ENCODE measurements around the gene ERICH6.

Gene ERICH6

DNA sequence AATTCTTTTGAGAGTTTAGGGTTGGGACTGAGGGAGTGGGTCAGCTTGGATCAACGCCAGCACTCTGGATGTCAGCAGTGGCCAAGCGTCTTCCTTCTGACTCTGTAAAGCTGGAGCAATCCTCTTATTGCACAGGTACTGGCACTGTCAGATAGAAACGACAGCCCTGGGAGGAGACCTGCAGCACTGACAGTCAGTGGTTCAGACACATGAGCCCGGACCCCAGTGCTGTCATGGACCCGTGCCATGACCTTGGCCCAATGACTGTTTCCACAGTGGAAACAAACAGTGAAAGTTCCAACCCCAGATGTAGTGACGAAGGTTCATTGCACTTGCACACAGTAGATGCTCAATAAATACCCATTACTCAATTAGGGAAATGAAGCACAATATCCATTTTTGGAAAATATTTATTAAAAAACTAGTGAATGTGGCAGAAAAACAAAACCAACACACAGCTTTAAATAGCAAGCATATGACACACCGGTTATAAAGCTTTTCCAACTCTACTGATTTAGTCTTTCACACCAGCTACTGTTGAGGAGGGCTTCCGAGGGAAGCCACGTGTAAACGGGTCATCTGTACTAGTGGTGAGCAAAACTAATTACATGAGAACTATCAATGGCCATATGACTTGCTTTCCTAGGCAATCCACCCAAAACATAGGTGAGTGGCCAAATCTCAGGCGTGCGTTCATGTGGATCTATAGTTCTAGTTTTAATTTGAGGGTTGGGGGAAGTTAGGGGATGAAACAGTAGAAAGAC, 37.2 kb upstream of the ERICH6 start:
- no peaks in the 10 kb centered on the region for H3K9me3 Mint-ChIP-seq
- peaks cover 81% of the 10 kb centered on the region for H3K36me3 Mint-ChIP-seq (ENCODE audit: low read depth)
- H3K4me1 Mint-ChIP-seq (ENCODE audit: low read depth), result peaks cover 99% of the 10 kb centered on the region
- peak; percentile 51 for DNase-seq
- H3K27ac Mint-ChIP-seq, result peak overlapping the region; percentile 99
- H3K4me3 Mint-ChIP-seq, result peak overlapping the region; percentile 67
- H3K27me3 Mint-ChIP-seq, result no peaks in the 10 kb centered on the region

DNA sequence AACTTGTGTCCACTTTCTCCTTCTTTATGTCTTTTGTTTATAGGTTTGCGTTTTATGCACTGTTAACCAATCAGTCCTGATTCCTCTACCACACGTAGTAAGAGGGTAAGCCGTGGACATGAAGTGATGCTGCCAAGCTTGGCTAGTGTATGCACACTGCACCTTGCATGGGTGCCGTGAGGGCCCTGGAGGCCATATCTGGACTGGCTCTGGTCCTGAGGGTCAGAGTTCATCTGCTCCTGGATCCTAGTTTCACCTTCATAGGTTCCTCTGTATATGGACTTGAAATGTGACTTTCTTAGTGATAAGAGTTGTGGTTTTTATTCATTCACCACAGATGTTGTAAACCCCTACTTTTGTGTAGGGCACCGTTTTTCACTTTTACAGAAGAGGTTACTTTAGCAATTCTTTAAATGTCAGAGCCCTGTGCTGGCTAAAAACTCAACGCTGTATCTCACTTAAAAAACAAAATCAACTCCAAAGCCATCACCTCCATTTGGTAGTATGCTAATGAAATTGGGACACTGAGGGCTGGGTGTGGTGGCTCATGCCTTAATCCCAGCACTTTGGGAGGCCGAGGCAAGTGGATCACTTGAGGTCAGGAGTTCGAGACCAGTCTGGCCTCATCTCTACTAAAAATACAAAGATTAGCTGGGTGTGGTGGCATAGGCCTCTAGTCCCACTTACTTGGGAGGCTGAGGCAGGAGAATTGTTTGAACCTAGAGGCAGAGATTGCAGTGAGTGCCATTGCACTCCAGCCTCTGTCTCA, 36.3 kb upstream of the ERICH6 start:
- Mint-ChIP-seq H3K27me3 (no peaks in the 10 kb centered on the region), H3K9me3 (no peaks in the 10 kb centered on the region), H3K4me1 (ENCODE audit: low read depth) (peaks cover 94% of the 10 kb centered on the region), H3K4me3 (peak overlapping the region; percentile 67), H3K36me3 (ENCODE audit: low read depth) (peaks cover 79% of the 10 kb centered on the region), H3K27ac (peak overlapping the region; percentile 99)
- DNase-seq, result peak; percentile 62

DNA sequence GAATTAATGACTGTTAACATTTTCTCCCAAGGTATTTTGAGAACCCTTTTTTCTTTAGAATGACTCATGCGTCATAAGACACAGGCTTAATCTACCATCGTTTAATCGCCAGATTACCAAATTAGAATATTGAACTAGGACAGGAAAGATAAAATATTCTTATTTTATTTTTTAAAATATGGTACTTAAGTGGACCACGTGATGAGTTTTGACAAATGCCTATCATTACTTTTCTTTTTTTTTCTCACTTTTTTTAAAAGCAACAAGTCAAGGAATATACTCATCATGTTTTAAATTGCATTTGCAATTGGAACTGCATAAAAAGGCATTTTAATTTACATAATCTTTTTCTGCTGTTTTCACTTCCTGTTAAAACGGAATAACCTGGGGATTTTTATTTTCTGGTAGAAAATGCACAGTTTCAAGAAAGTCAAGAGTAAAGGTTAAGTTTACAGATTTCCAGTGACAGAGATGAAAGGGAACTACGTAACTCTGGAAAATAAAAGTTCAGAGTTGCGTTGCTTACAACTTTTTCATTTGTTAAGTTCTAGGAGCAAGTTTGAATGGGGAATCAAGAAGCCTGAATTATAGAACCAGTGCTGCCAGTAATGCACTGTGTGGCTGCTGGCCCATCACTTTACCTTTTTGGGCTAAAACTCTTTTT, 35.6 kb upstream of the ERICH6 start:
- H3K36me3 Mint-ChIP-seq (ENCODE audit: low read depth), result peaks cover 76% of the 10 kb centered on the region
- peaks cover 87% of the 10 kb centered on the region for H3K4me1 Mint-ChIP-seq (ENCODE audit: low read depth)
- H3K27ac Mint-ChIP-seq, result peak overlapping the region; percentile 99
- DNase-seq, result no peak
- peak overlapping the region; percentile 67 for H3K4me3 Mint-ChIP-seq
- no peaks in the 10 kb centered on the region for H3K27me3 Mint-ChIP-seq
- H3K9me3 Mint-ChIP-seq, result no peaks in the 10 kb centered on the region

DNA sequence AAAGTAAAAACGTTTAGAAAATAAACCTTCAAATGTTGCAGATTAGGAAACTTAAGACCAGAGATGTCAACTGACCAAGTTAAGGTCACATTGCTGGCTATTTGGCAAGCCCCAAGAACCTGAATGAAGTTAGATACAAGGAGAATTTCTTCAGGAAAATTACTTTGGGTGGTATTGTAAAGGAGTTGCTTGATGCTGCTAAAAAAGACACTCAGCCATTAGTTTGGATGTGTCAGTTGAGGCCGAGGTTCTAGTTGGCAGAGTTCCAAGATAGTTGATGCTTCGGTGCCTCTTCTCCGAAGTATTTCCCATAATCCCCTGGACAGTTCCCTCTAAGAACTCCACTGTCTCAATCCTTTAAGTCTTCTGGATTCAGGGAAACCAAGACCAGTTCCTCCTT, 35.0 kb upstream of the ERICH6 start:
- H3K4me3 Mint-ChIP-seq, result peak overlapping the region; percentile 57
- DNase-seq, result no peak
- peaks cover 83% of the 10 kb centered on the region for H3K4me1 Mint-ChIP-seq (ENCODE audit: low read depth)
- peaks cover 76% of the 10 kb centered on the region for H3K36me3 Mint-ChIP-seq (ENCODE audit: low read depth)
- H3K9me3 Mint-ChIP-seq, result no peaks in the 10 kb centered on the region
- no peaks in the 10 kb centered on the region for H3K27me3 Mint-ChIP-seq
- peak overlapping the region; percentile 99 for H3K27ac Mint-ChIP-seq

DNA sequence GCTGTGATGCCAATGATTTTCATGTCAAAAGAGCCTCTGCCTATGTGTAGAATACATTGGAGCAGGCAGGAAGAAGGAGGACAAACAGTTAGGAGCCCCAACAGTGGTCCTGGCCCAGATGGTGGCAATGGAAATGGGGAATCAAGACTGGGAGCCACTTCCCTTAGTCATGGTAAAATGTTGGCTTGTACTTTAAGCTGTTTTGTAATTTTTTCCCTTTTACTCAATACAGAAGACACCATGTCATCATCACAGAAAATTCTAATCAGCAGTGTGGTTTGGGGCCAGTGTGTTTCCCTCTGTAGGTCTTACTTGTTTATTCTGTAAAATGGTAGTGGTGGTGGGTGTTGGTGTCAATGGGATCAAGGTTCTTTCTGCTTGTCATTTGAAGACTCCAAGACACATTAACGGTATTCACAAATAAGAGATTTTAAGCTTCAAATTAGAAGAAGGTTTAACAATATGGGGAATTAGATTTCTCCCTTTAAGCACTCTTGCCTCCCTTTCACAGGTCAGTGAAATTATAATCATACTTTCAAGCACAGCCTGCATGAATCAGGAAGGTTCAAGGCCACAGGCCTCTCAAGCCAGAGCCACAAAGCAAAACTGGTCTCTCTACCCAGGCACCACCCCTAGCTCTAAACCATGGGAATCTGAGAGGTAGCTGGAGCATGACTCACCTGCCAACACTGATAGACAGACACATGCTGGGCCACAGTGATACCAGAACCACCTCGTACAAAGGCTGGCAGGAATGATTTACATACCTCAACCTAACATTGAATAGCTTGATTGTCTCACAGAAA, 34.4 kb upstream of the ERICH6 start:
- peak; percentile 60 for DNase-seq
- Mint-ChIP-seq H3K36me3 (ENCODE audit: low read depth) (peaks cover 74% of the 10 kb centered on the region), H3K4me1 (ENCODE audit: low read depth) (peaks cover 81% of the 10 kb centered on the region), H3K27me3 (no peaks in the 10 kb centered on the region), H3K4me3 (peak overlapping the region; percentile 57), H3K9me3 (no peaks in the 10 kb centered on the region), H3K27ac (peak overlapping the region; percentile 99)

DNA sequence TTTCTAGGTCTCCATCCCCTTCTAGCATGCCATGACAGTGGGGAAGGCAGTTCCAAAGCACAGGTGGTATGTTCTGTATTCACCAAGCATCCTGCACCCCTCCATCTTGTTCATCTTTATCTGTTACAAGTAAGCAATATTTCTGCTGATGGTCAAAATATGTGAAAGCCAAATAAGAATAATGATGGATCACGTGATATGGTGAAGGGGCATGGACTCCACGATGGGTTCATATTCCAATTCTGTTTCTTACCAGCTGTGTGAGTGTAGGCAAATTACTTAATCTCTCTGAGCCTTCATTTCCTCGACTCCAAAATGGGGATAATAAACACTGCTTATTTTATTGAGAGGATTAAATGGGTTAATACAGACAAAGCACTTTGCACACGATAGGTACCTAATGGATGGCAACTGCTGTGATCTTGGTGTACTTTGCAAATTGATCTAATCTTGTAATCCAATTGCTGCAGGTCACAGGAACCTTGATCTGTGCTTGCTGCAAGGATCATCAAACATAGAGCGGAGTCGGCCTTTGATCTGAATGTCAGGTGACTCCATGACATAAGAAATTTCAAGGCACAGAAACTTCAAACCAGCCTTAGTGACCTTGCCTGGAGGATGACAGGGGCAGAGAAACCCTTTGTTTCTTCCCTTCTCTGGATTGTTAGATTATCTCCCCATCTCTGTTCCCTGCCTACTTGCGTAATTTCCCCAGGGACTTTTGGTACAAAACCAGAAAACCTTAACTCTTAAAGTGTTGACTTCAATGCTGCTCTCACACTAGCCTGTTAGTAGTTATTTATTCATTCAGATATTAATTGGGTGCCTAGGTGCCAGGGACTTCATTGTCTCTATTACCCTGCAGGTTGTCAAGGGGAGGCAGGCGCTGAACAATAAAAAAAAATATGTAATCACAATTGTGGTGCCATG, 33.4 kb upstream of the ERICH6 start:
- peaks cover 72% of the 10 kb centered on the region for H3K4me1 Mint-ChIP-seq (ENCODE audit: low read depth)
- H3K4me3 Mint-ChIP-seq, result peak overlapping the region; percentile 57
- peak overlapping the region; percentile 99 for H3K27ac Mint-ChIP-seq
- H3K27me3 Mint-ChIP-seq, result no peaks in the 10 kb centered on the region
- DNase-seq, result no peak
- no peaks in the 10 kb centered on the region for H3K9me3 Mint-ChIP-seq
- peaks cover 65% of the 10 kb centered on the region for H3K36me3 Mint-ChIP-seq (ENCODE audit: low read depth)

DNA sequence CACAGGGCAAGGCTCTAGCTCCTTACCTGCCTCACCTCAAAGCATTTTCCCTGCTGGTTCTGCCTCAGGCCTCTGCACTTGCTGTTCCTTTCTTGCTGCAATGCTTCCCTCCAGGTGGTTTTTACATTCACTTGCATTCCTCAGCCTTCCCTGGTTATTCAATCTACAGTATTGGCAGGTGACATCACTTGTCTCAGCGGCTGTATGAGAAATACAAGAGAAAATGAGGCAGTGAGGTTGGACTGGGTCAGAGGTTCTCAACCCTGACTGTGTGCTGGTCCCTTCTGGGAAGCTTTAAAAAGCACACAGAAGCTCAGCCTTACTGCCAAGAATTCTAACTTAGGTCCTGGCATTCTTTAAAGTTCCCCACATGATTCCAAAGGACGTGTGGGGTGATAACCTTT, 32.6 kb upstream of the ERICH6 start:
- Mint-ChIP-seq H3K27ac (no peak overlapping the region), H3K4me1 (ENCODE audit: low read depth) (peaks cover 63% of the 10 kb centered on the region), H3K36me3 (ENCODE audit: low read depth) (peaks cover 57% of the 10 kb centered on the region), H3K27me3 (no peaks in the 10 kb centered on the region), H3K4me3 (no peak overlapping the region), H3K9me3 (no peaks in the 10 kb centered on the region)
- DNase-seq, result no peak

DNA sequence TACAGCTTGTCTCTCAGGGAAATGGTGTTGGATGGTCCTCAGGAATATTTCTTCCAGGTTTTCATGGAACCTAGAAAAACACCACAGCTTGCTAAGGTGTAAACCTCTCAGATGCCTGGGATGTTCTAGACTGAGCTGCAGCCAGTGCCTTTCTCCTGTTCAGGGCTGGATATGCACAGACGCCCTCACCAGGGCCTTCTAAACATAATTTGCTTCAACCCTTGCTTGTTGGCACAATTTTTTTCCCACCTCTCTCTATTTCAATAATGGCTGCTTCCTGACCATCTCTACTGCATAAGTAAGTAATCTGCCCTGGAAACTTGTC, 31.0 kb upstream of the ERICH6 start:
- no peak for DNase-seq
- no peak overlapping the region for H3K27ac Mint-ChIP-seq
- H3K4me1 Mint-ChIP-seq (ENCODE audit: low read depth), result peaks cover 47% of the 10 kb centered on the region
- H3K36me3 Mint-ChIP-seq (ENCODE audit: low read depth), result peaks cover 41% of the 10 kb centered on the region
- no peaks in the 10 kb centered on the region for H3K9me3 Mint-ChIP-seq
- H3K4me3 Mint-ChIP-seq, result no peak overlapping the region
- no peaks in the 10 kb centered on the region for H3K27me3 Mint-ChIP-seq

DNA sequence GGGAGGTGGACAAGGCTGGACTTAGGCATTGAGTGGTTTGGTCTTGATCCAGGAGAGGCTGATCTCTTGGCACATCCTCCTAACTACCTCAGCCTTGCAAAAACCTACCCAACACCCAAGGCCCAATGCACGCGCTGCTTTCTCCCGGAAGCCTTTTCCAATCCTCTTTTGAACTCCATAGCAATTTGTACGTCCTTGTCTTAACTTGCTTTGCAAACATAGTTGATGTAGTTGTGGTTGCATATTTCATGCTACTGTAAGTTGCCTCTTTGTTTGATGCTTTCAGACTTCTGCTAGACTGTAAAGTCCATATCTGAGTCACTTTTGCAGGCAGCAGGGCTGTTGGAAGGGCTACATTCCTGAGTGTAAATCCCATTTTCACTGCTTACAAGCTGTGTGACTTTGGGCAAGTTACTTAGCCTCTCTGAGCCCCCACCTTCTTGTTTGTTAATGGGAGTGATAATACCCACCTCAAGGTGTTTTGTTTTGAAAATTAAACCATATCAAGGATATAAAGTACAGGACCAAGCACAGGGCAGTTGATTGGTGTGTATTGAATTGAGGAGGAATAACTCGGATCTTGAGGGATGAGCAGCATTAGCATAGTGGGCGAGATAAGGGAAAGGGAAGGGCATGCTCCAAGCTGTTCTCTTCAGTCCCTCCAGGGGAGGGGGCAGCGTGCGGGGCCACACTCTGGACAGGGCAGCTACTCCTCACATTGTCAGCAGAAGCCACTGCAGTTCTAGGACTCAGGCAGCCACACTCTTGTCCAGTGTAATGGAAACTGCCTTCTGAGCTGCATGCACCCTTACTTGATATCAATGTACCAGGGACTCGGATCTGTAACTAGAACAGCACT, 30.4 kb upstream of the ERICH6 start:
- no peak for DNase-seq

DNA sequence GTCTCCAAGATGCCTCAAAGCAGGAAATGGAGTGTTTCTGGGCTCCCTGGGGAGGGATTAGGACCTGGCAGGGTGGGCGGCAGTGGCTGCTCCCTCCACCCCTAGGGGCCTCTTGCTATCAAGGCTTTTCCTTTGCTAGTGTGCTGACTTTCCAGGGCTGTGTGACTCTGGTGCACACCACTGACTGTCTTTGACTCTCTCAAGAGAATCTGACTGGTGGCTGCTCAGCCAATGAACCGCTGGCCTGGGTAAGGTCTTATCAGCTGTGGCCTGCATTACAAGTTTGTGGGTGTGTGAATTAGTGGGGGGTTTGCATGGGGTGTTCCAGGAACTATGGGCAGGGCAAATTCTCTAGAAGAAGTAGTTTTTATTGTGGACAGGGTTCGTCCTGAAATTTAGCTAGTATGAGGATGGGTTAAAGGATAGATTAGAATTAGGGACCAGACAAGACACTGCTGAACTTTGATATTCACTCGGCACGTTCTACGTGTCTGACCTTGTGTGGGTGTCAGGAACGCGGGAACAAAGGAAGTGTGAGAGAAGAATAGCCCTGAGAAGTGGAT, 29.7 kb upstream of the ERICH6 start:
- no peak overlapping the region for H3K27ac Mint-ChIP-seq
- H3K9me3 Mint-ChIP-seq, result no peaks in the 10 kb centered on the region
- H3K36me3 Mint-ChIP-seq (ENCODE audit: low read depth), result peaks cover 37% of the 10 kb centered on the region
- H3K4me3 Mint-ChIP-seq, result no peak overlapping the region
- no peaks in the 10 kb centered on the region for H3K27me3 Mint-ChIP-seq
- H3K4me1 Mint-ChIP-seq (ENCODE audit: low read depth), result peaks cover 35% of the 10 kb centered on the region
- DNase-seq, result no peak

More for the DNA sequence above, 30.4 kb upstream of the ERICH6 start:
- H3K27me3 Mint-ChIP-seq, result no peaks in the 10 kb centered on the region
- H3K9me3 Mint-ChIP-seq, result no peaks in the 10 kb centered on the region
- no peak overlapping the region for H3K27ac Mint-ChIP-seq
- peaks cover 39% of the 10 kb centered on the region for H3K36me3 Mint-ChIP-seq (ENCODE audit: low read depth)
- H3K4me1 Mint-ChIP-seq (ENCODE audit: low read depth), result peaks cover 42% of the 10 kb centered on the region
- no peak overlapping the region for H3K4me3 Mint-ChIP-seq

DNA sequence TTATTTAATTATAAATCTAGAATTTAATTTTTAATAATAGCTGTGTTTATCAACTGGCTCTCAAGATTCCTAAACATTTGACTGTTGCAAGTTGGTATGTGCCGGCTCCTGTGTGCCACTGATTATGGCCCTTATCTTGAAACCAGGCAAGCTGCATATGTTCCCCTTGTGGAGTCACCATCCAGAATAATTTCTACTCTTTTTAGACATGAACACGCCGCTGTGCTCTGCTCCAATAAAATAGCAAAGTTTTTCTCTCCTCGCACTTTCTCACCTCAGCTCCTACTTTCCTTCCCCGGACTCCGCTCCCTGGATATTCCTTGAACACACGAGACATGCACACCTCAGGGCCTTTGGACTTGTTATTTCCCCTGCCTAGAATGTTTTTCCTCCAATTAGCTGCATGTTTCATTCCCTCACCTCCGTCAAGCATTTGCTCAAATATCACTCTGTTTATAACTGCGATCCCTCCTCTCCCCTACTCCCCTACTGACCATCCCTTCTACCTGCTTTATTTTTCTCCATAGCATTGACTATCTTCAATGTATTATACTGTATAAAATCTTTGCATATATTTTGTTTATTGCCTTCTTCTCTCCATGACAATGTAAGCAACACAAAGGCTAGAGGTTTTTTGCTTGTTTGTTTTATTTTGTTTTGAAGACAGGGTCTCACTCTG, 26.1 kb upstream of the ERICH6 start:
- no peak overlapping the region for H3K27ac Mint-ChIP-seq
- H3K4me1 Mint-ChIP-seq (ENCODE audit: low read depth), result peaks cover 7% of the 10 kb centered on the region
- peaks cover 13% of the 10 kb centered on the region for H3K36me3 Mint-ChIP-seq (ENCODE audit: low read depth)
- DNase-seq, result no peak
- H3K27me3 Mint-ChIP-seq, result no peaks in the 10 kb centered on the region
- no peak overlapping the region for H3K4me3 Mint-ChIP-seq
- H3K9me3 Mint-ChIP-seq, result no peaks in the 10 kb centered on the region

Data from activated T-cell treated with anti-CD3 and anti-CD28 coated beads, Interleukin-2, amount 50 U/mL, for 24 hours (primary cell).